Lower leg skin (tissue), 3 donors: ENCODE data around the gene AP1G1.

ENCODE experiments used
- POLR2A ChIP-seq, 2 donors: fragments of 450-650 bp; IDR thresholded peaks; one replicate each; pipeline ENCODE4 v1.6.1; 2016 to 2017; ENCODE audit warnings: antibody characterized with exemption in 2 of 2, mild to moderate bottlenecking in 1 of 2, moderate library complexity in 1 of 2
- TF ChIP-seq, protein P1 (sequence below), 3 donors: fragments of 450-650 bp; IDR thresholded peaks; one replicate each; pipeline ENCODE4 v1.5.1; 2016; ENCODE audit warnings: antibody characterized with exemption in 3 of 3, mild to moderate bottlenecking in 3 of 3, moderate library complexity in 2 of 3

DNA sequence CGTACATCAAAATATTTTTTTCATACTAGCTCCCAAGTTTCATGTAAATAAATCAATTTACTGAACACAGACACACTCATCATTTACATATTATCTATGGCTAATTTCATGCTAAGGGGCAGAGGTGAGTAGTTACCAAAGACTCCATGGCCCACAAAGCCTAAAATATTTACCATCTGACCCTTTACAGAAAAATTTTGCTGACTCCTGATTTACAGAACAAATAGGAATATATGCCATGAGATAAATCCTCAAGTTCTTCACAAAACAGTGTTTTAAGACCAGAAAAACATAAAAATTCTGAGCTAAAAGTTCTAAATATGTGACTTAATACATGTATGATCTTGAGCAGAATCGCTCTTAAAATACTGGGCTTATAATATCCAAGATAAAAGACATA is 47.5 kb downstream of the AP1G1 start:
- TF ChIP-seq, protein P1, sequence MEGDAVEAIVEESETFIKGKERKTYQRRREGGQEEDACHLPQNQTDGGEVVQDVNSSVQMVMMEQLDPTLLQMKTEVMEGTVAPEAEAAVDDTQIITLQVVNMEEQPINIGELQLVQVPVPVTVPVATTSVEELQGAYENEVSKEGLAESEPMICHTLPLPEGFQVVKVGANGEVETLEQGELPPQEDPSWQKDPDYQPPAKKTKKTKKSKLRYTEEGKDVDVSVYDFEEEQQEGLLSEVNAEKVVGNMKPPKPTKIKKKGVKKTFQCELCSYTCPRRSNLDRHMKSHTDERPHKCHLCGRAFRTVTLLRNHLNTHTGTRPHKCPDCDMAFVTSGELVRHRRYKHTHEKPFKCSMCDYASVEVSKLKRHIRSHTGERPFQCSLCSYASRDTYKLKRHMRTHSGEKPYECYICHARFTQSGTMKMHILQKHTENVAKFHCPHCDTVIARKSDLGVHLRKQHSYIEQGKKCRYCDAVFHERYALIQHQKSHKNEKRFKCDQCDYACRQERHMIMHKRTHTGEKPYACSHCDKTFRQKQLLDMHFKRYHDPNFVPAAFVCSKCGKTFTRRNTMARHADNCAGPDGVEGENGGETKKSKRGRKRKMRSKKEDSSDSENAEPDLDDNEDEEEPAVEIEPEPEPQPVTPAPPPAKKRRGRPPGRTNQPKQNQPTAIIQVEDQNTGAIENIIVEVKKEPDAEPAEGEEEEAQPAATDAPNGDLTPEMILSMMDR (IDR thresholded peaks at IDR 0.05), result no peak
- TF ChIP-seq POLR2A (IDR thresholded peaks at IDR 0.05), result no peak
